ENCODE results near the gene GTF2IRD1.
"Not testable (repeated sequence)": the region's sequence is repeated elsewhere in the genome, so short reads cannot be mapped to it uniquely, and the experiment has no call there.

DNA sequence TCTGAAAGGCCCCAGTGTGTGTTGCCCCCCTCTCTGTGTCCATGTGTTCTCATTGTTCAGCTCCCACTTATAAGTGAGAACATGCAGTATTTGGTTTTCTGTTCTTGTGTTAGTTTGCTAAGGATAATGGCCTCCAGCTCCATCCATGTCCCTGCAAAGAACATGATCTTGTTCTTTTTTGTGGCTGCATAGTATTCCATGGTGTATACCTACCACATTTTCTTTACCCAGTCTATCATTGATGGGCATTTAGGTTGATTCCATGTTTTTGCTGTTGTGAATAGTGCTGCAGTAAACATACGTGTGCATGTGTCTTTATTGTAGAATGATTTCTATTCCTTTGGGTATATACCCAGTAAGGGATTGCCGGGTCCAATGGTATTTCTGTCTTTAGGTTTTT is 37.8 kb downstream of the GTF2IRD1 start:
- TF ChIP-seq, protein P1, sequence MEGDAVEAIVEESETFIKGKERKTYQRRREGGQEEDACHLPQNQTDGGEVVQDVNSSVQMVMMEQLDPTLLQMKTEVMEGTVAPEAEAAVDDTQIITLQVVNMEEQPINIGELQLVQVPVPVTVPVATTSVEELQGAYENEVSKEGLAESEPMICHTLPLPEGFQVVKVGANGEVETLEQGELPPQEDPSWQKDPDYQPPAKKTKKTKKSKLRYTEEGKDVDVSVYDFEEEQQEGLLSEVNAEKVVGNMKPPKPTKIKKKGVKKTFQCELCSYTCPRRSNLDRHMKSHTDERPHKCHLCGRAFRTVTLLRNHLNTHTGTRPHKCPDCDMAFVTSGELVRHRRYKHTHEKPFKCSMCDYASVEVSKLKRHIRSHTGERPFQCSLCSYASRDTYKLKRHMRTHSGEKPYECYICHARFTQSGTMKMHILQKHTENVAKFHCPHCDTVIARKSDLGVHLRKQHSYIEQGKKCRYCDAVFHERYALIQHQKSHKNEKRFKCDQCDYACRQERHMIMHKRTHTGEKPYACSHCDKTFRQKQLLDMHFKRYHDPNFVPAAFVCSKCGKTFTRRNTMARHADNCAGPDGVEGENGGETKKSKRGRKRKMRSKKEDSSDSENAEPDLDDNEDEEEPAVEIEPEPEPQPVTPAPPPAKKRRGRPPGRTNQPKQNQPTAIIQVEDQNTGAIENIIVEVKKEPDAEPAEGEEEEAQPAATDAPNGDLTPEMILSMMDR (IDR thresholded peaks at IDR 0.05), result not testable (repeated sequence)
- TF ChIP-seq POLR2A (IDR thresholded peaks at IDR 0.05), result not testable (repeated sequence)

All from testis (tissue), 2 donors.